Activated CD4-positive, alpha-beta memory T cell treated with anti-CD3 and anti-CD28 coated beads, Interleukin-2, amount 10 ng/mL, durations not matched to agents 7 days and 5 days (primary cell): ENCODE results near the gene PARP15. TPM values are rescaled to one million over a fixed set of nuclear protein-coding genes. Genes with fewer than 3 reads are reported as not detected.
A peak's percentile ranks its signal among the peaks of the same experiment; 100 is the strongest.

Experiments
- CTCF ChIA-PET: fragments of 350-600 bp; sonication (Branson Sonifier 250); formaldehyde crosslinking; loops from one replicate; lab custom pipeline; 2021; ENCODE audit warnings: antibody characterized with exemption, inconsistent platforms; lab: Charles Lee
- POLR2A ChIA-PET: fragments of 350-600 bp; sonication (Branson Sonifier 250); formaldehyde crosslinking; loops from one replicate; lab custom pipeline; 2021; ENCODE audit warnings: antibody characterized with exemption; lab: Charles Lee
- DNase-seq: peaks from one replicate; pipeline ENCODE4 v3.0.0-alpha.2; 2020
- H3K27ac Mint-ChIP-seq: one replicate; pipeline ENCODE4 v1.8.0; 2021; ENCODE audit warnings: mild to moderate bottlenecking, mixed read lengths
- H3K27me3 Mint-ChIP-seq: one replicate; pipeline ENCODE4 v1.8.0; 2021; ENCODE audit warnings: mixed read lengths
- H3K36me3 Mint-ChIP-seq: one replicate; pipeline ENCODE4 v1.8.0; 2021; ENCODE audit warnings: low read depth, mixed read lengths
- H3K4me1 Mint-ChIP-seq: one replicate; pipeline ENCODE4 v1.8.0; 2021; ENCODE audit warnings: mixed read lengths
- H3K4me3 Mint-ChIP-seq: one replicate; pipeline ENCODE4 v1.8.0; 2021; ENCODE audit warnings: mild to moderate bottlenecking, mixed read lengths
- H3K9me3 Mint-ChIP-seq: one replicate; pipeline ENCODE4 v1.8.0; 2021; ENCODE audit warnings: mixed read lengths
- total RNA-seq, 2 experiments: library from RNA; stranded (reverse); gene quantifications; one replicate each; pipeline ENCODE4 v1.2.3, GENCODE V29; 2021

Gene PARP15
- total RNA-seq, 2 experiments from 2014 or later, result 47.2 to 48.2 TPM

GRCh38 chr3:122572940-122573412 lies 4.5 kb upstream of the PARP15 start:
- no peaks in the 10 kb centered on the region for H3K9me3 Mint-ChIP-seq
- CTCF ChIA-PET, result interaction anchor here (1.3 kb wide), 1 partner anchor 8 kb away, joined by 3 read pairs; the partner anchor contains the start of genes DTX3L and PARP9
- H3K36me3 Mint-ChIP-seq, result peaks cover 80% of the 10 kb centered on the region
- H3K27ac Mint-ChIP-seq, result peak overlapping the region; percentile 72
- POLR2A ChIA-PET, result interaction anchor here (1.0 to 7.6 kb wide), 3 partner anchors 8 to 107 kb away, joined by 3 to 129 read pairs (median 19); partner anchors contain the start of genes DTX3L, PARP14 and PARP9
- H3K27me3 Mint-ChIP-seq, result no peaks in the 10 kb centered on the region
- no peak overlapping the region for H3K4me3 Mint-ChIP-seq
- H3K4me1 Mint-ChIP-seq, result peaks cover 77% of the 10 kb centered on the region
- DNase-seq, result peak; percentile 58

DNA sequence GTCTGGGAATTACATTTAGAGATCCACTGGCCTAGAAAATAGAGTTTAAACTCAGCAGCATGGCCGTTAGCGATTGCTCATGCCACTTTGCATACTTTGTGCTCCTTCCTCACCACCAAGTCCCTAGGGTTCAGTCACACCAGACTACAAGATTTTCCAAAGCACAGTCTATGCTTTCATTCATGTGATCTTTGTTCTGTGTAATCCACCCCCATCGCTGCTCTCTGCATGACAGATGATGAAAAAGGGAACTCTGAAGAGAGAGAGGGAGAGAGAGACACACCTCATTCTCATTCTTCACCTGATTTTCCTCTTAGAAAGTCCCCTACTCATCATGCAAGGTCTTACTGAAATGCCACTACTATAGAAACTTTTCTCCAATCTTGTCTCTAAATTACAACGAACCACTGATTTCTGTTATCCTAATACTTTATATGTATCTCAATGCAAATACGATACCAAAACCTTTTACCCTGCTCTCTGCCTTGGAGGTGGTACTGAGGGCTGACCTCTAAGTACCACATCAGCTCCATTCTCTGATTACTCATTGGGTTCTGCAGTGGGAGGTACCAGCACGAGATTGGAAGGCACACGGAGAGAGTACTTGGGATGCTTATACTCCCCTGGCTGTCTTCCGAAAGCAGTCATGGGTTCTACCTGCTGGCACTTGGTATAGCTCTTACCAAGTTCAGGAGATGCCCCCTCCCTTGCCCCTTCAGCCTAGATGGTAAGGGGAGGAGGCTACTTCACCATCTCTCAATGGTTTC lies 1.1 kb upstream of the PARP15 start:
- H3K27ac Mint-ChIP-seq, result peak overlapping the region; percentile 64
- ChIA-PET POLR2A (interaction anchor here (1.2 to 7.6 kb wide), 5 partner anchors 11 to 104 kb away, joined by 4 to 129 read pairs (median 5); partner anchors contain the start of genes DTX3L, PARP14 and PARP9), CTCF (interaction anchor here (1.3 to 2.8 kb wide), 3 partner anchors 15 to 103 kb away, joined by 3 to 23 read pairs (median 13); no protein-coding TSS in a partner anchor)
- no peak for DNase-seq
- H3K27me3 Mint-ChIP-seq, result no peaks in the 10 kb centered on the region
- H3K4me3 Mint-ChIP-seq, result no peak overlapping the region
- H3K9me3 Mint-ChIP-seq, result peaks cover 2% of the 10 kb centered on the region
- H3K36me3 Mint-ChIP-seq, result peaks cover 73% of the 10 kb centered on the region
- peaks cover 67% of the 10 kb centered on the region for H3K4me1 Mint-ChIP-seq

- peaks cover 73% of the 10 kb centered on the region for H3K36me3 Mint-ChIP-seq
- peaks cover 16% of the 10 kb centered on the region for H3K9me3 Mint-ChIP-seq
- CTCF ChIA-PET, result interaction anchor here (0.6 to 2.8 kb wide), 6 partner anchors 14 to 328 kb away, joined by 3 to 23 read pairs (median 4); partner anchors contain the start of genes DTX3L and PARP9
These were observed 755 bp downstream of the PARP15 start for GRCh38 chr3:122578069-122578740.

DNA sequence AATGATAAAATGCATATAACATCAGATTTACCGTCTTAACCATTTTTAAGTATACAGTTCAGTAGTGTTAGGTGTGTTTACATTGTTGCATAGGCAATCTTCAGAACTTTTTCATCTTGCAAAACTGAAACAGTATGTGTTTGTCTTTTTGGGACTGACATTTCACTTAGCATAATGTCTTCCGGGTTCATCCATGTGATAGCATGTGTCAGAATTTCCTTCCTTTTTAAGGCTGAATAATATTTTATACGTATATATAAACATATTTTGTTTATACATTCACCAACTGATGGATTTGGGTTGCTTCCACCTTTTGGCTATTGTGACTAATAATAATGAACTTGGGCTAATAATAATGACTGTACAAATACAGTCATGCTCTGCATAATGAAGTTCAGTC lies 3.0 kb downstream of the PARP15 start:
- Mint-ChIP-seq H3K4me1 (peaks cover 51% of the 10 kb centered on the region), H3K27ac (no peak overlapping the region), H3K36me3 (peaks cover 75% of the 10 kb centered on the region), H3K9me3 (peaks cover 29% of the 10 kb centered on the region), H3K27me3 (no peaks in the 10 kb centered on the region), H3K4me3 (no peak overlapping the region)
- CTCF ChIA-PET, result interaction anchor here (1.4 kb wide), 1 partner anchor 98 kb away, joined by 3 read pairs; no protein-coding TSS in a partner anchor
- POLR2A ChIA-PET, result interaction anchor here (7.6 kb wide), 1 partner anchor 16 kb away, joined by 129 read pairs; the partner anchor contains the start of genes DTX3L and PARP9
- no peak for DNase-seq

More at GRCh38 chr3:122578069-122578740, 755 bp downstream of the PARP15 start:
- Mint-ChIP-seq H3K4me3 (peak overlapping the region; percentile 100), H3K27ac (peak overlapping the region; percentile 98), H3K27me3 (no peaks in the 10 kb centered on the region), H3K4me1 (peaks cover 56% of the 10 kb centered on the region)
- POLR2A ChIA-PET, result interaction anchor here (1.2 to 7.6 kb wide), 4 partner anchors 14 to 194 kb away, joined by 3 to 129 read pairs (median 19); partner anchors contain the start of genes DTX3L, FAM162A, PARP14 and PARP9
- no peak for DNase-seq

GRCh38 chr3:122581622-122582021 lies 4.2 kb downstream of the PARP15 start:
- CTCF ChIA-PET, result no interaction called here
- no peak overlapping the region for H3K4me3 Mint-ChIP-seq
- H3K4me1 Mint-ChIP-seq, result peaks cover 45% of the 10 kb centered on the region
- no peak overlapping the region for H3K27ac Mint-ChIP-seq
- H3K9me3 Mint-ChIP-seq, result peaks cover 31% of the 10 kb centered on the region
- POLR2A ChIA-PET, result interaction anchor here (1.6 kb wide), 1 partner anchor 17 kb away, joined by 7 read pairs; the partner anchor contains the start of genes DTX3L and PARP9
- no peaks in the 10 kb centered on the region for H3K27me3 Mint-ChIP-seq
- H3K36me3 Mint-ChIP-seq, result peaks cover 75% of the 10 kb centered on the region
- no peak for DNase-seq

GRCh38 chr3:122582390-122582789 lies 4.9 kb downstream of the PARP15 start:
- Mint-ChIP-seq H3K27ac (no peak overlapping the region), H3K4me1 (peaks cover 44% of the 10 kb centered on the region), H3K36me3 (peaks cover 78% of the 10 kb centered on the region), H3K27me3 (no peaks in the 10 kb centered on the region), H3K4me3 (no peak overlapping the region), H3K9me3 (peaks cover 31% of the 10 kb centered on the region)
- CTCF ChIA-PET, result no interaction called here
- no peak for DNase-seq
- POLR2A ChIA-PET, result interaction anchor here (0.6 to 1.6 kb wide), 2 partner anchors 15 to 18 kb away, joined by 3 to 7 read pairs; partner anchors contain the start of genes DTX3L and PARP9

- H3K9me3 Mint-ChIP-seq, result peaks cover 31% of the 10 kb centered on the region
- no peaks in the 10 kb centered on the region for H3K27me3 Mint-ChIP-seq
- ChIA-PET CTCF (no interaction called here), POLR2A (no interaction called here)
- H3K36me3 Mint-ChIP-seq, result peaks cover 70% of the 10 kb centered on the region
- peaks cover 37% of the 10 kb centered on the region for H3K4me1 Mint-ChIP-seq
- no peak overlapping the region for H3K4me3 Mint-ChIP-seq
- H3K27ac Mint-ChIP-seq, result no peak overlapping the region
- no peak for DNase-seq
These were observed 8.6 kb downstream of the PARP15 start for GRCh38 chr3:122586098-122586497.

- DNase-seq, result no peak
- Mint-ChIP-seq H3K4me3 (no peak overlapping the region), H3K27ac (peak overlapping the region; percentile 4), H3K36me3 (peaks cover 68% of the 10 kb centered on the region), H3K27me3 (no peaks in the 10 kb centered on the region), H3K4me1 (peaks cover 35% of the 10 kb centered on the region), H3K9me3 (peaks cover 24% of the 10 kb centered on the region)
- CTCF ChIA-PET, result interaction anchor here (0.6 to 2.0 kb wide), 3 partner anchors 26 to 93 kb away, joined by 3 to 5 read pairs (median 4); no protein-coding TSS in a partner anchor
- POLR2A ChIA-PET, result interaction anchor here (1.2 kb wide), 1 partner anchor 11 kb away, joined by 4 read pairs; no protein-coding TSS in a partner anchor
These were observed 9.5 kb downstream of the PARP15 start for GRCh38 chr3:122586773-122587485.

DNA sequence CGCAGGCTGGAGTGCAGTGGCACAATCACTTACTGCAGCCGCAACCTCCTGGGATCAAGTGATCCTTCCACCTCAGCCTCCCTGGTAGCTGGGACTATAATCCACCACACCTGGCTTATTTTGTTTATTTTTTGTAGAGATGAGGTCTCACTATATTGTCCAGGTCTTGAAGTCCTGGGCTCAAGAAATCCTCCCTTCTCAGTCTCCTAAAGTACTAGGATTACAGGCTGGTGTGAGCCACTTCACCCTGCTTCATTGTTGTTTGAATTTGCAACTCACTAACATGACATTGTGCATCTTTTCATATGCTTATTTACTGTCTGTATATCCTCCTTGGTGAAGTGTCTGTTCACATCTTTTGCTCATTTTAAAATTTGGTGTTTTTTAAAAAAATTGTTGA lies 10.1 kb downstream of the PARP15 start:
- ChIA-PET CTCF (interaction anchor here (0.6 to 2.0 kb wide), 3 partner anchors 26 to 92 kb away, joined by 3 to 5 read pairs (median 4); no protein-coding TSS in a partner anchor), POLR2A (interaction anchor here (1.2 kb wide), 1 partner anchor 12 kb away, joined by 4 read pairs; no protein-coding TSS in a partner anchor)
- no peak overlapping the region for H3K4me3 Mint-ChIP-seq
- H3K9me3 Mint-ChIP-seq, result peaks cover 18% of the 10 kb centered on the region
- DNase-seq, result no peak
- H3K27ac Mint-ChIP-seq, result no peak overlapping the region
- H3K36me3 Mint-ChIP-seq, result peaks cover 66% of the 10 kb centered on the region
- H3K4me1 Mint-ChIP-seq, result peaks cover 35% of the 10 kb centered on the region
- H3K27me3 Mint-ChIP-seq, result no peaks in the 10 kb centered on the region

DNA sequence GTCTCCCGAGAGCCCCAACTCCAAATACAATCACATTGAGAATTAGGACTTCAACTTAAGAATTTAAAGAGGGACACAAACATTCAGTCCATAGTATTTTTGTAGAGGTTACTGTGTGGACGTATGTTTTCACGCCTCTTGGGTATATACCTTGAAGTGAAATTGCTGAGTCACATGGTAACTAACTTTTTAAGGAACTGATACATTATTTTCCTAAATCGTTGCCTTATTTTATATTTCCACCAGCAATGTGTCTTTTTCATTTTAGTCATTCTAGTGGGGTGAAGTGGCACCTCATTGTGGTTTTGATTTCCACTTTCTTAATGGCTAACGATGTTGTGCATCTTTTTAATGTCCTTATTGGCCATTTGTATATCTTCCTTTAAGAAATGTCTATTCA lies 11.8 kb downstream of the PARP15 start:
- Mint-ChIP-seq H3K27ac (no peak overlapping the region), H3K9me3 (peaks cover 8% of the 10 kb centered on the region), H3K36me3 (peaks cover 50% of the 10 kb centered on the region), H3K4me1 (peaks cover 28% of the 10 kb centered on the region), H3K27me3 (no peaks in the 10 kb centered on the region), H3K4me3 (no peak overlapping the region)
- ChIA-PET CTCF (no interaction called here), POLR2A (no interaction called here)
- no peak for DNase-seq

DNA sequence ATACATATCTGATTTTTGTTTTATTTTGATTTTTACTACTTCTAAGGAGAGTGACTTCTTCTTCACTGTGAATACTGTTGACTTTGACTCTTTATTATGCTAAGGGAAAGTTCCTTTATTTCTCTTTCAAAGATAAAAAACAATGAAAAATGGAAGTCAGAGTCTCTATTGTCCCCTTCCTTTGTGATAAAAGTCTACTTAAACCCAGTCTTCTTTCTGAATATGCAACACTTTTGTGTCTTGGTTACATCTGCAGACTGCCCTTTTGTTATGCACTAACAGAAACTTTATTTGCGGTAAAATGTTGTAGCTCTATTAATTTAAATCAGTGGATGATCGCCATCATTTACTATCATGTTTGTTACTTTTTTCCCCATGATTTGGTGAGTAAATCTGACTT lies 13.2 kb downstream of the PARP15 start:
- Mint-ChIP-seq H3K36me3 (peaks cover 42% of the 10 kb centered on the region), H3K9me3 (peaks cover under 1% of the 10 kb centered on the region), H3K4me1 (peaks cover 22% of the 10 kb centered on the region), H3K27me3 (no peaks in the 10 kb centered on the region), H3K27ac (no peak overlapping the region), H3K4me3 (no peak overlapping the region)
- no peak for DNase-seq
- ChIA-PET CTCF (no interaction called here), POLR2A (no interaction called here)

GRCh38 chr3:122594025-122594424 lies 16.6 kb downstream of the PARP15 start:
- Mint-ChIP-seq H3K4me3 (no peak overlapping the region), H3K4me1 (peaks cover 8% of the 10 kb centered on the region), H3K27me3 (no peaks in the 10 kb centered on the region), H3K36me3 (peaks cover 35% of the 10 kb centered on the region), H3K27ac (no peak overlapping the region), H3K9me3 (no peaks in the 10 kb centered on the region)
- no peak for DNase-seq
- ChIA-PET CTCF (interaction anchor here (0.9 to 1.3 kb wide), 3 partner anchors 19 to 210 kb away, joined by 3 read pairs; partner anchors contain the start of gene FAM162A), POLR2A (no interaction called here)
